ENCODE results near the gene LANCL2.
"Not testable (repeated sequence)": the region's sequence is repeated elsewhere in the genome, so short reads cannot be mapped to it uniquely, and the experiment has no call there.

The LANCL2 gene

GRCh38 chr7:55469271-55469681, 104.1 kb downstream of the LANCL2 start:
- 90 to 95% methylated on average over 2 of the region's 2 CpGs for WGBS, 2 experiments

GRCh38 chr7:55469721-55470120, 104.6 kb downstream of the LANCL2 start:
- Histone ChIP-seq H3K9me3 (ENCODE audit: control insufficient read depth, low read length) (no peaks in the 10 kb centered on the region), H3K4me1 (ENCODE audit: control insufficient read depth, insufficient read depth, low read length) (no peaks in the 10 kb centered on the region), H3K4me3 (ENCODE audit: insufficient read depth, low read depth, low read length) (no peak overlapping the region), H3K27me3 (ENCODE audit: control insufficient read depth, insufficient read depth, low read length, poor library complexity, severe bottlenecking) (no peaks in the 10 kb centered on the region), H3K27ac (ENCODE audit: insufficient read depth, low read depth, low read length, poor library complexity, severe bottlenecking) (no peak overlapping the region), H3K36me3 (ENCODE audit: control insufficient read depth, insufficient read depth, low read length) (no peaks in the 10 kb centered on the region)
- WGBS, 2 experiments: 84 to 89% methylated on average over 3 of the region's 3 CpGs

More at GRCh38 chr7:55469271-55469681, 104.1 kb downstream of the LANCL2 start:
- no peaks in the 10 kb centered on the region for H3K4me1 ChIP-seq (ENCODE audit: control insufficient read depth, insufficient read depth, low read length)
- H3K9me3 ChIP-seq (ENCODE audit: control insufficient read depth, low read length): no peaks in the 10 kb centered on the region
- H3K36me3 ChIP-seq (ENCODE audit: control insufficient read depth, insufficient read depth, low read length): no peaks in the 10 kb centered on the region
- no peak overlapping the region for H3K4me3 ChIP-seq (ENCODE audit: insufficient read depth, low read depth, low read length)
- H3K27ac ChIP-seq (ENCODE audit: insufficient read depth, low read depth, low read length, poor library complexity, severe bottlenecking): peak overlapping the region; percentile 26
- no peaks in the 10 kb centered on the region for H3K27me3 ChIP-seq (ENCODE audit: control insufficient read depth, insufficient read depth, low read length, poor library complexity, severe bottlenecking)

GRCh38 chr7:55470261-55470660, 105.1 kb downstream of the LANCL2 start:
- no peaks in the 10 kb centered on the region for H3K36me3 ChIP-seq (ENCODE audit: control insufficient read depth, insufficient read depth, low read length)

GRCh38 chr7:55471594-55471993, 106.5 kb downstream of the LANCL2 start:
- H3K27me3 ChIP-seq (ENCODE audit: control insufficient read depth, insufficient read depth, low read length, poor library complexity, severe bottlenecking); H3K36me3 ChIP-seq (ENCODE audit: control insufficient read depth, insufficient read depth, low read length); H3K4me1 ChIP-seq (ENCODE audit: control insufficient read depth, insufficient read depth, low read length); H3K9me3 ChIP-seq (ENCODE audit: control insufficient read depth, low read length); H3K4me3 ChIP-seq (ENCODE audit: insufficient read depth, low read depth, low read length); H3K27ac ChIP-seq (ENCODE audit: insufficient read depth, low read depth, low read length, poor library complexity, severe bottlenecking): not testable (repeated sequence)
- 98% methylated on average over 3 of the region's 9 CpGs for WGBS, 2 experiments

More at GRCh38 chr7:55470261-55470660, 105.1 kb downstream of the LANCL2 start:
- H3K4me3 ChIP-seq (ENCODE audit: insufficient read depth, low read depth, low read length): no peak overlapping the region
- WGBS, 2 experiments: 91% methylated on average over 2 of the region's 2 CpGs
- H3K27me3 ChIP-seq (ENCODE audit: control insufficient read depth, insufficient read depth, low read length, poor library complexity, severe bottlenecking): no peaks in the 10 kb centered on the region
- no peak overlapping the region for H3K27ac ChIP-seq (ENCODE audit: insufficient read depth, low read depth, low read length, poor library complexity, severe bottlenecking)
- H3K9me3 ChIP-seq (ENCODE audit: control insufficient read depth, low read length): no peaks in the 10 kb centered on the region
- no peaks in the 10 kb centered on the region for H3K4me1 ChIP-seq (ENCODE audit: control insufficient read depth, insufficient read depth, low read length)

- 96% methylated on average over 4 of the region's 14 CpGs; no CpG with 5 or more reads in 1 of the 2 experiments for WGBS, 2 experiments
- H3K27me3 ChIP-seq (ENCODE audit: control insufficient read depth, insufficient read depth, low read length, poor library complexity, severe bottlenecking); H3K9me3 ChIP-seq (ENCODE audit: control insufficient read depth, low read length); H3K4me3 ChIP-seq (ENCODE audit: insufficient read depth, low read depth, low read length); H3K4me1 ChIP-seq (ENCODE audit: control insufficient read depth, insufficient read depth, low read length); H3K36me3 ChIP-seq (ENCODE audit: control insufficient read depth, insufficient read depth, low read length); H3K27ac ChIP-seq (ENCODE audit: insufficient read depth, low read depth, low read length, poor library complexity, severe bottlenecking): not testable (repeated sequence)
Measured at GRCh38 chr7:55472406-55472805, 107.3 kb downstream of the LANCL2 start.

GRCh38 chr7:55472928-55473725, 108.0 kb downstream of the LANCL2 start:
- Histone ChIP-seq H3K4me1 (ENCODE audit: control insufficient read depth, insufficient read depth, low read length) (peaks cover 11% of the 10 kb centered on the region), H3K9me3 (ENCODE audit: control insufficient read depth, low read length) (no peaks in the 10 kb centered on the region), H3K36me3 (ENCODE audit: control insufficient read depth, insufficient read depth, low read length) (no peaks in the 10 kb centered on the region), H3K4me3 (ENCODE audit: insufficient read depth, low read depth, low read length) (no peak overlapping the region), H3K27ac (ENCODE audit: insufficient read depth, low read depth, low read length, poor library complexity, severe bottlenecking) (no peak overlapping the region), H3K27me3 (ENCODE audit: control insufficient read depth, insufficient read depth, low read length, poor library complexity, severe bottlenecking) (no peaks in the 10 kb centered on the region)
- WGBS, 2 experiments: 92% methylated on average over 25 of the region's 25 CpGs

- WGBS, 2 experiments: 96 to 97% methylated on average over 9 to 10 of the region's 10 CpGs
- no peak overlapping the region for H3K27ac ChIP-seq (ENCODE audit: insufficient read depth, low read depth, low read length, poor library complexity, severe bottlenecking)
- H3K36me3 ChIP-seq (ENCODE audit: control insufficient read depth, insufficient read depth, low read length): no peaks in the 10 kb centered on the region
- peaks cover 11% of the 10 kb centered on the region for H3K4me1 ChIP-seq (ENCODE audit: control insufficient read depth, insufficient read depth, low read length)
- H3K4me3 ChIP-seq (ENCODE audit: insufficient read depth, low read depth, low read length): no peak overlapping the region
- no peaks in the 10 kb centered on the region for H3K27me3 ChIP-seq (ENCODE audit: control insufficient read depth, insufficient read depth, low read length, poor library complexity, severe bottlenecking)
- H3K9me3 ChIP-seq (ENCODE audit: control insufficient read depth, low read length): no peaks in the 10 kb centered on the region
Measured at GRCh38 chr7:55473932-55474331, 108.8 kb downstream of the LANCL2 start.

- Histone ChIP-seq H3K27me3 (ENCODE audit: control insufficient read depth, insufficient read depth, low read length, poor library complexity, severe bottlenecking) (no peaks in the 10 kb centered on the region), H3K4me3 (ENCODE audit: insufficient read depth, low read depth, low read length) (no peak overlapping the region), H3K4me1 (ENCODE audit: control insufficient read depth, insufficient read depth, low read length) (peaks cover 11% of the 10 kb centered on the region), H3K27ac (ENCODE audit: insufficient read depth, low read depth, low read length, poor library complexity, severe bottlenecking) (no peak overlapping the region), H3K9me3 (ENCODE audit: control insufficient read depth, low read length) (no peaks in the 10 kb centered on the region), H3K36me3 (ENCODE audit: control insufficient read depth, insufficient read depth, low read length) (no peaks in the 10 kb centered on the region)
- 93 to 94% methylated on average over 22 of the region's 22 CpGs for WGBS, 2 experiments
Measured at GRCh38 chr7:55474944-55475854, 110.1 kb downstream of the LANCL2 start.

GRCh38 chr7:55475855-55476803, 111.0 kb downstream of the LANCL2 start:
- no peak overlapping the region for H3K4me3 ChIP-seq (ENCODE audit: insufficient read depth, low read depth, low read length)
- WGBS, 2 experiments: 79 to 84% methylated on average over 19 of the region's 19 CpGs
- H3K36me3 ChIP-seq (ENCODE audit: control insufficient read depth, insufficient read depth, low read length): no peaks in the 10 kb centered on the region
- H3K4me1 ChIP-seq (ENCODE audit: control insufficient read depth, insufficient read depth, low read length): peaks cover 13% of the 10 kb centered on the region
- H3K9me3 ChIP-seq (ENCODE audit: control insufficient read depth, low read length): no peaks in the 10 kb centered on the region
- no peak overlapping the region for H3K27ac ChIP-seq (ENCODE audit: insufficient read depth, low read depth, low read length, poor library complexity, severe bottlenecking)
- no peaks in the 10 kb centered on the region for H3K27me3 ChIP-seq (ENCODE audit: control insufficient read depth, insufficient read depth, low read length, poor library complexity, severe bottlenecking)

Data from ectodermal cell (in vitro differentiated cells).